Effector memory CD4-positive, alpha-beta T cell (primary cell): ENCODE measurements around the gene MSI2.

Experiments
- DNase-seq, 3 donors: peaks; one replicate each; pipeline ENCODE4 v3.0.0-alpha.2; 2020
- H3K27ac ChIP-seq: 2 replicates; pipeline ENCODE4 v1.7.0; 2013; ENCODE audit warnings: mild to moderate bottlenecking, low read length, moderate library complexity; ENCODE audit not compliant: insufficient read depth, poor library complexity, severe bottlenecking
- H3K27me3 ChIP-seq: replicated peaks from 2 replicates; pipeline ENCODE4 v1.7.0; 2013; ENCODE audit warnings: mild to moderate bottlenecking, low read length; ENCODE audit not compliant: insufficient read depth, control insufficient read depth, poor library complexity, severe bottlenecking
- H3K36me3 ChIP-seq: 2 replicates; pipeline ENCODE4 v1.7.0; 2013; ENCODE audit warnings: mild to moderate bottlenecking, low read length, moderate library complexity; ENCODE audit not compliant: control insufficient read depth, insufficient read depth
- H3K4me1 ChIP-seq: 2 replicates; pipeline ENCODE4 v1.7.0; 2013; ENCODE audit warnings: low read length, mild to moderate bottlenecking; ENCODE audit not compliant: control insufficient read depth, insufficient read depth, poor library complexity, severe bottlenecking
- H3K4me3 ChIP-seq: 2 replicates; pipeline ENCODE4 v1.7.0; 2013; ENCODE audit warnings: low read length, low read depth, mild to moderate bottlenecking; ENCODE audit not compliant: insufficient read depth, poor library complexity, severe bottlenecking
- H3K9me3 ChIP-seq: 2 replicates; pipeline ENCODE4 v1.7.0; 2013; ENCODE audit warnings: mild to moderate bottlenecking, low read length, moderate library complexity; ENCODE audit not compliant: control insufficient read depth

Gene MSI2

GRCh38 chr17:57580055-57580739 is 323.9 kb downstream of the MSI2 start:
- H3K9me3 ChIP-seq, result no peaks in the 10 kb centered on the region
- no peak for DNase-seq
- no peak overlapping the region for H3K4me3 ChIP-seq
- H3K4me1 ChIP-seq, result no peaks in the 10 kb centered on the region
- H3K36me3 ChIP-seq, result no peaks in the 10 kb centered on the region
- H3K27ac ChIP-seq, result no peak overlapping the region
- H3K27me3 ChIP-seq, result no peaks in the 10 kb centered on the region

DNA sequence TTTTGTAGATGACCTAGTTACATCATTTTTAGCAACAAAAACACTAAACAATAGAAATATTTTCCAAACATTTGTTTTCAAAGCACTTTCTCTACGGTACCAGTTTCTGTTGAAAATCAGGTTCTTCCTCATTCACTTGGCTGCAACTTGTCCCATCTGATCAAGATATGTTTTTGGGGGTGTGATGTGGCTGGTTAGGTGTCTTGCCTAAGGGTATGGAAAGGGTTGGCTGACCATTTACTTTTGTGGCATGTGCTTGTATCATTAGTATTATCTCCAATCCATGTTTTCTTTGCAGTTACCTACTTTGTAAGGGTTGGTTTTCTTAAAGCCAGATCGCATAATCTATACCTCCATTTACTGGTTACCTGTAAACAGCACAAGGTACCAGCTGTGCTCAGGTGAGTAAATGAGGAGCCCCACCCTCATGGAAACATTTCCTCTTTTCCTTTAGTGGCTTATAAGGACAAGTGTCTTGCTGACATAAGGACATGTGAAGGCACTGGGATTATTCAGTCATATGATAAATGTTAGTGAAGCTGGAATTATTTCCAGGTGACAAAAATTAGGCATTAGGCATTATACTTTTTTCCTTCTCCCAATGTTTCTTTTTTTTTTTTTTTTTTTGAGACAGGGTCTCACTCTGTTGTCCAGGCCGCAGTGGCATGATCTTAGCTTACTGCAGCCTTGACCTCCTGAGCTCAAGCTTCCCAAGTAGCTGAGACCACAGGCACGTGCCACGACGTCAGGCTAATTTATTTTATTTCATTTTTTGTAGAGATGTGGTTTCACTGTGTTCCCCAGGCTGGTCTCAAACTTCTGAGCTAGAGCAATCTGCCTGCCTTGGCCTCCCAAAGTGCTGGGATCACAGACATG is 326.8 kb downstream of the MSI2 start:
- no peak for DNase-seq
- Histone ChIP-seq H3K4me1 (no peaks in the 10 kb centered on the region), H3K36me3 (no peaks in the 10 kb centered on the region), H3K9me3 (no peaks in the 10 kb centered on the region), H3K4me3 (no peak overlapping the region), H3K27ac (no peak overlapping the region), H3K27me3 (no peaks in the 10 kb centered on the region)

DNA sequence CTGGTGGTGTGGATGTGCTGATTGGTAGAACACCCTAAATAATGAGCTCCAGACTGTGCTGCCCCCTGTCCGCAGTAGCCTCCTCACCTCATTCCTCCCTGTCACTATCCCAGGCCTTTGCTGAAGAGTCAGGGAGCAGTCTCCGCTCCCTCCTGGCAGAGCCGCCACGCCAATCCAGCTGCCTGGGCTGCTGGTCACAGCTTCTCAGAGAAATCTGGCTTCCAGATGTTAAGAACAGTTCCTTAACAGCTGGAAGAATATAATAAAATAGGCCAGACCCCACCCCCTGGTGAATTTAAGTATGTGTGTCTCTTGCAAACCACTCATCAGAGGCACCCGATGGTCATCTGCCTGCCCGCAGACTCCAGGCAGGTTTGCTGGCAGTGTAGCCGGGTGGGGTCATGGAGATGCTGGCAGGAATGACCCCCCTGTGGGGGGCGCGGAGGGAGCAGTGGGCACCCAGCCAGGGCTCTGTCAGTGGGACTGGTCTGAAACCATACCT is 327.8 kb downstream of the MSI2 start:
- Histone ChIP-seq H3K27me3 (no peaks in the 10 kb centered on the region), H3K4me1 (no peaks in the 10 kb centered on the region), H3K36me3 (no peaks in the 10 kb centered on the region), H3K9me3 (no peaks in the 10 kb centered on the region), H3K4me3 (no peak overlapping the region), H3K27ac (no peak overlapping the region)
- no peak for DNase-seq

GRCh38 chr17:57585341-57586195 is 329.2 kb downstream of the MSI2 start:
- Histone ChIP-seq H3K9me3 (no peaks in the 10 kb centered on the region), H3K36me3 (no peaks in the 10 kb centered on the region), H3K27ac (no peak overlapping the region), H3K4me3 (no peak overlapping the region), H3K27me3 (no peaks in the 10 kb centered on the region), H3K4me1 (no peaks in the 10 kb centered on the region)
- no peak for DNase-seq

- no peaks in the 10 kb centered on the region for H3K9me3 ChIP-seq
- no peaks in the 10 kb centered on the region for H3K36me3 ChIP-seq
- no peaks in the 10 kb centered on the region for H3K4me1 ChIP-seq
- H3K4me3 ChIP-seq, result no peak overlapping the region
- no peak for DNase-seq
- H3K27me3 ChIP-seq, result no peaks in the 10 kb centered on the region
- no peak overlapping the region for H3K27ac ChIP-seq
Measured at GRCh38 chr17:57586196-57586740, 329.9 kb downstream of the MSI2 start.

DNA sequence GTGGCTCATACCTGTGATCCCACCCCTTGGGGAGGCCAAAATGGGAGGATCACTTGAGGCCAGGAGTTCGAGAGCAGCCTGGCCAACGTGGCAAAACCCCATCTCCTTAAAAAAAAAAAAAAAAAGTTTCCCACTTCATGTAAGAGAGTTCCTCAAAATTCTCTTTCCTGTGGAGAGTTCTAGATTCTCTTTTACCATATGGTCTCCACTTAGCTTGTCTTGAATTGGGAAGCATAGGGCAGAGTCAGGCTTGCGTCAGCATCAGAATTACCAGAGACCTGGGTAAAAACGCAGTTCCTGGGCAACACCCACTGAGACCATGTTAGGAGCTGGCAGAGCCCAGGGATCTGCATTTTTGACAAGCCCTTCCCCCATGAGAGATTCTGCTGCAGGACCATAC is 330.4 kb downstream of the MSI2 start:
- H3K27me3 ChIP-seq, result no peaks in the 10 kb centered on the region
- H3K4me1 ChIP-seq, result no peaks in the 10 kb centered on the region
- H3K36me3 ChIP-seq, result no peaks in the 10 kb centered on the region
- H3K4me3 ChIP-seq, result no peak overlapping the region
- no peak for DNase-seq
- H3K27ac ChIP-seq, result no peak overlapping the region
- H3K9me3 ChIP-seq, result no peaks in the 10 kb centered on the region

DNA sequence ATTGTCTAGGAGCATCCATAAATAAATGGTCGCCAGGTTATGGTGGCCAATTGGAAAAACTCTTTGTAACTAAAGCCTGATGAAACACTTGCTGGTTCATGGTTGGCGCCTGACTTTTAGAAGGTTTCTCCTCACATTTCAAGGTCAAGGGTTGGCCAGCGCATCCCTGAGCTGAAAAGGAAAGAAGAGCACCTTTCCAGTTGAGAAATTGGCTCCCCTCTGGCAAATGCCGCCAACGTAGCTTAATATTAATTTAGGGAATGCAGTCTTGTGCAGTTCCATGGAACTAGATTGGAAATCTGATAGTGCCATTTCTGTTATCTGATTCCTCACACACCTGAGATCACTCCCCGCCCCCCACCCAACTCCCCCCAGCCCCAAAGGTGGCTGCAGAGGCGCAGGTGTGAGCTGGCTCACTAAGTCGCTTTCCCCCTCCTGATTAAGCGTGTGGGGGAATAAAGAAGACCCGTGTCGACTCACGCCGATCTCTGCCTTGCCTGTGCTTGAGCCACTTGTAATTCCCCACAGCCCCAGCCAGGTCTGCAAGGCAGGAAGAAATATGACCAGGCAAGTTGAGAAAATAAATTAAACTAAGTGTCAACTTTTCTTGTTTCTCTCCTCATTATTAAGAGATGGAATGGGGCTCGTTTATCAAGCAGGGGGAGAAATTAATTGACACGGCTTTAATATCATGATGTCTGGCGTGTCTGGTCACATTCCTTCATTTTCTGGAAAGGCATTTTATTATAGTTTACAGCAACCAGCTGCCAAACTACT is 331.1 kb downstream of the MSI2 start:
- Histone ChIP-seq H3K4me3 (no peak overlapping the region), H3K4me1 (no peaks in the 10 kb centered on the region), H3K36me3 (no peaks in the 10 kb centered on the region), H3K9me3 (no peaks in the 10 kb centered on the region), H3K27ac (no peak overlapping the region), H3K27me3 (no peaks in the 10 kb centered on the region)
- DNase-seq, result no peak

- Histone ChIP-seq H3K4me3 (no peak overlapping the region), H3K9me3 (no peaks in the 10 kb centered on the region), H3K27ac (no peak overlapping the region), H3K36me3 (no peaks in the 10 kb centered on the region), H3K4me1 (no peaks in the 10 kb centered on the region), H3K27me3 (no peaks in the 10 kb centered on the region)
- no peak for DNase-seq
Measured at GRCh38 chr17:57588086-57588485, 331.8 kb downstream of the MSI2 start.
